ENCODE results near the gene ZFAND2B. TPM values are rescaled to one million over a fixed set of nuclear protein-coding genes. Genes with fewer than 3 reads are reported as not detected.
A peak's percentile ranks its signal among the peaks of the same experiment; 100 is the strongest.

The ZFAND2B gene
- polyA plus RNA-seq, 1 donor from 2014 or later = 73.6 TPM

DNA sequence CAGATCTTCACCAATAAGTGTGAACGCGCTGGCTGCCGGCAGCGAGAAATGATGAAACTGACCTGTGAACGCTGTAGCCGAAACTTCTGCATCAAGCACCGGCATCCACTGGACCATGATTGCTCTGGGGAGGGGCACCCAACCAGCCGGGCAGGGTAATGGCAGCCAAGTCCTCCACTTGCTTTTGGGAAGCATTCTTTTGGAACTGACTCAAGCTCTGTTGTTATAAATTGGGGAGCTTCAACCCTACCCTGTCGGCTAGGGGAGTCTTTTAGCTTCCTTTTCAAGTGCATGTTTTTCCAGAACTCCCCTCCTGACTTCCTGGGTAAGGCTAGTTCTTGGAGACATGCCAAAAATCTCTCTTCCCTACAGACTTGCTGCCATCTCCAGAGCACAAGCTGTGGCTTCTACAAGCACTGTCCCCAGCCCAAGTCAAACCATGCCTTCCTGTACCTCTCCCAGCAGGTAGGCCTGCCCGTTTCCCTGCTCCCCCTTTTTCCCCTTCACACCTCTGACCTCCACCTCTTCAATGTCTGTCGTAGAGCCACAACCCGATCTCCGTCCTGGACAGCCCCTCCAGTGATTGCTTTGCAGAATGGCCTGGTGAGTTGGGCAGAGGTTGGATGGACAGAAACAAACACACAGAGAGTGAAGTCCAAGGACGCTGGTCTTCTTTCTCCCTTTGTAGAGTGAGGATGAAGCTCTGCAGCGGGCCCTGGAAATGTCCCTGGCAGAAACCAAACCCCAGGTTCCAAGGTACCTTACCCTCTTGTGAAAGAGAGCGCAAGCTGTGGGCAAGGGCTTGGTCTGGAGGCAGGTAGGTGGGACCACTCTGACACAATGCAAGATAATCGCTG is 1.5 kb downstream of the ZFAND2B start:
- H3K27ac ChIP-seq (ENCODE audit: low read length) = no peak overlapping the region
- H3K9me2 ChIP-seq (ENCODE audit: insufficient read depth, low read length) = no peaks in the 10 kb centered on the region
- no peak overlapping the region for H3K4me2 ChIP-seq (ENCODE audit: low read length)
- no peaks in the 10 kb centered on the region for H3K79me2 ChIP-seq (replicated peaks; ENCODE audit: insufficient read depth, low read length)
- H3K9me3 ChIP-seq (ENCODE audit: low read length) = no peaks in the 10 kb centered on the region
- H3K4me3 ChIP-seq (ENCODE audit: low read length) = peak overlapping the region; percentile 78
- no peaks in the 10 kb centered on the region for H3F3A ChIP-seq (ENCODE audit: insufficient read depth, low read length, poor library complexity, severe bottlenecking)
- no peak for TF ChIP-seq MXI1 (conservative IDR thresholded peaks at IDR 0.05; ENCODE audit: poor library complexity, severe bottlenecking)
- no peak for TF ChIP-seq POLR2AphosphoS5 (IDR thresholded peaks at IDR 0.05)
- TF ChIP-seq EZH2 (IDR thresholded peaks at IDR 0.05; ENCODE audit: borderline replicate concordance, insufficient read depth, low read length, poor library complexity, severe bottlenecking) = no peak
- no peak for TF ChIP-seq TAF1 (IDR thresholded peaks at IDR 0.05; ENCODE audit: low read depth)
- no peak for TF ChIP-seq SMC3 (conservative IDR thresholded peaks at IDR 0.05; ENCODE audit: poor library complexity)
- no peaks in the 10 kb centered on the region for H3K27me3 ChIP-seq (ENCODE audit: insufficient read depth, low read depth, low read length)
- H2AFZ ChIP-seq (ENCODE audit: low read depth, low read length) = no peak overlapping the region
- H3K36me3 ChIP-seq (ENCODE audit: insufficient read depth, low read length) = no peaks in the 10 kb centered on the region
- H3K9ac ChIP-seq (ENCODE audit: low read length) = peak overlapping the region; percentile 90
- no peaks in the 10 kb centered on the region for H4K20me1 ChIP-seq (ENCODE audit: insufficient read depth)

DNA sequence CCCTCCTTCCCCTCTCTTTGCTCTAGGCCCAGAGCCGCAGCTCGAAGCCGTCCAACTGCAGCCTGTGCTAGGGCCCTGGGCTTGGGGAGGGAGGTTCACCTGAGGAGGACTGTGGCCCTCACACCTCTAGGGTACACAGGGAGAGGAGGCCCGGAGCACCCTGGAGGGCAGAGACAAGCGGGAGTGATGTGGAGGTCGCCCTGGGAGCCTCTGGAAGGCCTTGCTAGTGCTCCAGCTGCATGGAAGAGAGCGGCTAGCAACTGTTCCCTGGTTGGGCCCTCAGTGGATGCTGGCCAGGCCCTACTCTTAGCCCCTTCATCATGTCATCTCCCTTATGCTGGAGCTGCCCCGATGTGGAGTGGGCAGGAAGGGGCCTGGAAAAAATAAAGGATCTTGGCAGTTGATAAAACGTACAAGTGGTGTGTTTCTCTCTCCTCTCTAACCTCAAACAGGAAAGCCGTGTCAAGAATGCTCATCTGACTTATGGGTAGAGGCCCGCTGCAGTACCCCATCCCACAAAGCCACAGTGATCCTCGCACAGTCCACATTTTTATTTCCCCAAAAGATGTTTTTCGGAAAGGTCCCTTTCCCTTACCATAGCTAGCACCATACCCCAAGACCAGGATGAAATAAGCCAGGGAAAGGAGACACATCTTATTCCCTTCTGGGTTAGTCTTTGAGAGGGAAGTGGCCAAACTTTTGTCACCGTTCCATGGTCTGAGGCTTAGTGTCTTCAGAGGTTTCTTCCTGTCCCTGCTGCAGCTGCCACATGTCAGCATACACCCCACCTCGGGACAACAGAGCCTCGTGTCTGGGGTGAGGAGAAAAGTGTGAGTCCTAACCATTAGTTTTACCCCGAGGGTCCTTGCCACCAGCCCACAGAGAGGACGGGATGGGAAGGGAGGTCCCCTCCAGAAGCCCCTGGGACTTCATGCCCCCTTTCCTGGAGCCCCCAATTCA is 2.9 kb downstream of the ZFAND2B start:
- Histone ChIP-seq H3K9me3 (ENCODE audit: low read length) (no peaks in the 10 kb centered on the region), H3K4me2 (ENCODE audit: low read length) (no peak overlapping the region), H4K20me1 (ENCODE audit: insufficient read depth) (no peaks in the 10 kb centered on the region), H3K27ac (ENCODE audit: low read length) (no peak overlapping the region), H3K79me2 (replicated peaks; ENCODE audit: insufficient read depth, low read length) (no peaks in the 10 kb centered on the region), H3K9me2 (ENCODE audit: insufficient read depth, low read length) (no peaks in the 10 kb centered on the region), H3K36me3 (ENCODE audit: insufficient read depth, low read length) (no peaks in the 10 kb centered on the region), H3K9ac (ENCODE audit: low read length) (no peak overlapping the region), H3K4me3 (ENCODE audit: low read length) (no peak overlapping the region), H3F3A (ENCODE audit: insufficient read depth, low read length, poor library complexity, severe bottlenecking) (no peaks in the 10 kb centered on the region), H3K27me3 (ENCODE audit: insufficient read depth, low read depth, low read length) (no peaks in the 10 kb centered on the region), H2AFZ (ENCODE audit: low read depth, low read length) (no peak overlapping the region)
- TF ChIP-seq EZH2 (IDR thresholded peaks at IDR 0.05; ENCODE audit: borderline replicate concordance, insufficient read depth, low read length, poor library complexity, severe bottlenecking) = no peak

DNA sequence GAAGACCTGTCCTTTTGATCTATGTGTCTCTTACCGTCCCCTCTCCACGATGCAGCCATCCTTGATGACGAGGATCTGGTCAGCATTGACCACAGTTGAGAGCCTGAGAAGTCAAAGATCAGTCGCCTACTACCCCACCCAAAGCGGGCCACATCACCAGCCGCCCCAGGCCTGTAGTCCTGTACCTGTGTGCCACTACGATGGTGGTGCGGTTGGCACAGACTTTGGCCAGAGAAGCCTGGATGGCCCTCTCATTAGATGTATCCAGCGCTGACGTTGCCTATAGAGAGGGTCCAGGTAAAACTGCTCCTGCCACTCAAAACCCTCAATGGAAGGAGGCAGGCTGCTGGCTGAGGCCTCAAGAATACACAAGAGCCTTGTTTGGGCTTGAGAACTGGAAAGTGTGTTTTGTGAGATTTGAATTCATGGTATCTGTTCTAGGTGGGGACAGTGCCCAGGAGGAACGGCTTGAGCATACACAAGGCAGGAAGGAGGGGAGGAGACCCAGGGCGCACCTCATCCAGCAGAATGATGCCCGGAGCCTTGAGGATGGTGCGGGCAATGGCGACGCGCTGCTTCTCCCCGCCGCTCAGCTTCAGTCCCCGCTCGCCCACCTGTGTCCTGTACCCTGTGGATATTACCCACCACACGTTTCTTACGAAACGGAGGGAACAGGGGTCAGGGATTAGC is 3.8 kb downstream of the ZFAND2B start:
- Histone ChIP-seq H3K4me2 (ENCODE audit: low read length) (no peak overlapping the region), H2AFZ (ENCODE audit: low read depth, low read length) (no peak overlapping the region), H3K27me3 (ENCODE audit: insufficient read depth, low read depth, low read length) (no peaks in the 10 kb centered on the region), H4K20me1 (ENCODE audit: insufficient read depth) (no peaks in the 10 kb centered on the region), H3K4me3 (ENCODE audit: low read length) (no peak overlapping the region), H3F3A (ENCODE audit: insufficient read depth, low read length, poor library complexity, severe bottlenecking) (no peaks in the 10 kb centered on the region), H3K9ac (ENCODE audit: low read length) (no peak overlapping the region), H3K79me2 (replicated peaks; ENCODE audit: insufficient read depth, low read length) (no peaks in the 10 kb centered on the region), H3K9me2 (ENCODE audit: insufficient read depth, low read length) (no peaks in the 10 kb centered on the region), H3K36me3 (ENCODE audit: insufficient read depth, low read length) (no peaks in the 10 kb centered on the region), H3K9me3 (ENCODE audit: low read length) (no peaks in the 10 kb centered on the region), H3K27ac (ENCODE audit: low read length) (no peak overlapping the region)
- TF ChIP-seq TAF1 (IDR thresholded peaks at IDR 0.05; ENCODE audit: low read depth) (no peak), MXI1 (conservative IDR thresholded peaks at IDR 0.05; ENCODE audit: poor library complexity, severe bottlenecking) (no peak), EZH2 (IDR thresholded peaks at IDR 0.05; ENCODE audit: borderline replicate concordance, insufficient read depth, low read length, poor library complexity, severe bottlenecking) (no peak), EP300 (conservative IDR thresholded peaks at IDR 0.05; ENCODE audit: poor library complexity, severe bottlenecking) (no peak), POLR2AphosphoS5 (IDR thresholded peaks at IDR 0.05) (no peak), SMC3 (conservative IDR thresholded peaks at IDR 0.05; ENCODE audit: poor library complexity) (no peak), RAD21 (conservative IDR thresholded peaks at IDR 0.05) (no peak)
- TF ChIP-seq, protein P1, sequence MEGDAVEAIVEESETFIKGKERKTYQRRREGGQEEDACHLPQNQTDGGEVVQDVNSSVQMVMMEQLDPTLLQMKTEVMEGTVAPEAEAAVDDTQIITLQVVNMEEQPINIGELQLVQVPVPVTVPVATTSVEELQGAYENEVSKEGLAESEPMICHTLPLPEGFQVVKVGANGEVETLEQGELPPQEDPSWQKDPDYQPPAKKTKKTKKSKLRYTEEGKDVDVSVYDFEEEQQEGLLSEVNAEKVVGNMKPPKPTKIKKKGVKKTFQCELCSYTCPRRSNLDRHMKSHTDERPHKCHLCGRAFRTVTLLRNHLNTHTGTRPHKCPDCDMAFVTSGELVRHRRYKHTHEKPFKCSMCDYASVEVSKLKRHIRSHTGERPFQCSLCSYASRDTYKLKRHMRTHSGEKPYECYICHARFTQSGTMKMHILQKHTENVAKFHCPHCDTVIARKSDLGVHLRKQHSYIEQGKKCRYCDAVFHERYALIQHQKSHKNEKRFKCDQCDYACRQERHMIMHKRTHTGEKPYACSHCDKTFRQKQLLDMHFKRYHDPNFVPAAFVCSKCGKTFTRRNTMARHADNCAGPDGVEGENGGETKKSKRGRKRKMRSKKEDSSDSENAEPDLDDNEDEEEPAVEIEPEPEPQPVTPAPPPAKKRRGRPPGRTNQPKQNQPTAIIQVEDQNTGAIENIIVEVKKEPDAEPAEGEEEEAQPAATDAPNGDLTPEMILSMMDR (IDR thresholded peaks at IDR 0.05; ENCODE audit: poor library complexity, severe bottlenecking) = no peak
- TF ChIP-seq, protein P2, sequence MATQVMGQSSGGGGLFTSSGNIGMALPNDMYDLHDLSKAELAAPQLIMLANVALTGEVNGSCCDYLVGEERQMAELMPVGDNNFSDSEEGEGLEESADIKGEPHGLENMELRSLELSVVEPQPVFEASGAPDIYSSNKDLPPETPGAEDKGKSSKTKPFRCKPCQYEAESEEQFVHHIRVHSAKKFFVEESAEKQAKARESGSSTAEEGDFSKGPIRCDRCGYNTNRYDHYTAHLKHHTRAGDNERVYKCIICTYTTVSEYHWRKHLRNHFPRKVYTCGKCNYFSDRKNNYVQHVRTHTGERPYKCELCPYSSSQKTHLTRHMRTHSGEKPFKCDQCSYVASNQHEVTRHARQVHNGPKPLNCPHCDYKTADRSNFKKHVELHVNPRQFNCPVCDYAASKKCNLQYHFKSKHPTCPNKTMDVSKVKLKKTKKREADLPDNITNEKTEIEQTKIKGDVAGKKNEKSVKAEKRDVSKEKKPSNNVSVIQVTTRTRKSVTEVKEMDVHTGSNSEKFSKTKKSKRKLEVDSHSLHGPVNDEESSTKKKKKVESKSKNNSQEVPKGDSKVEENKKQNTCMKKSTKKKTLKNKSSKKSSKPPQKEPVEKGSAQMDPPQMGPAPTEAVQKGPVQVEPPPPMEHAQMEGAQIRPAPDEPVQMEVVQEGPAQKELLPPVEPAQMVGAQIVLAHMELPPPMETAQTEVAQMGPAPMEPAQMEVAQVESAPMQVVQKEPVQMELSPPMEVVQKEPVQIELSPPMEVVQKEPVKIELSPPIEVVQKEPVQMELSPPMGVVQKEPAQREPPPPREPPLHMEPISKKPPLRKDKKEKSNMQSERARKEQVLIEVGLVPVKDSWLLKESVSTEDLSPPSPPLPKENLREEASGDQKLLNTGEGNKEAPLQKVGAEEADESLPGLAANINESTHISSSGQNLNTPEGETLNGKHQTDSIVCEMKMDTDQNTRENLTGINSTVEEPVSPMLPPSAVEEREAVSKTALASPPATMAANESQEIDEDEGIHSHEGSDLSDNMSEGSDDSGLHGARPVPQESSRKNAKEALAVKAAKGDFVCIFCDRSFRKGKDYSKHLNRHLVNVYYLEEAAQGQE (IDR thresholded peaks at IDR 0.05; ENCODE audit: borderline replicate concordance) = no peak
